Left ventricle myocardium inferior (tissue), 1 donor: Measurements from ENCODE around the gene GTF2A2. TPM values are rescaled to one million over a fixed set of nuclear protein-coding genes. Genes with fewer than 3 reads are reported as not detected.
"Not testable (repeated sequence)": the region's sequence is repeated elsewhere in the genome, so short reads cannot be mapped to it uniquely, and the experiment has no call there.

ENCODE experiments used
- DNase-seq: peaks from one replicate; pipeline ENCODE4 v3.0.0-alpha.2; 2020
- H3K27ac ChIP-seq: fragments of 200-600 bp; replicated peaks from 2 replicates; pipeline ENCODE4 v1.8.0; 2021
- H3K27me3 ChIP-seq: fragments of 200-600 bp; 2 replicates; pipeline ENCODE4 v1.8.0; 2021; ENCODE audit warnings: low read depth
- H3K36me3 ChIP-seq: fragments of 200-600 bp; 2 replicates; pipeline ENCODE4 v1.8.0; 2021
- H3K4me1 ChIP-seq: fragments of 200-600 bp; 2 replicates; pipeline ENCODE4 v1.8.0; 2021
- H3K4me3 ChIP-seq: fragments of 200-600 bp; 2 replicates; pipeline ENCODE4 v1.8.0; 2021; ENCODE audit warnings: mild to moderate bottlenecking, moderate library complexity
- H3K9me3 ChIP-seq: fragments of 200-600 bp; replicated peaks from 2 replicates; pipeline ENCODE4 v1.8.0; 2021
- intact Hi-C: fragments of 100-400 bp; cut with micrococcal nuclease; formaldehyde crosslinking; loops from one replicate; pipeline ENCODE4 v1.11.0; 2022
- total RNA-seq: library from RNA; stranded (reverse); fragmentation: NEBNext Ultra II Directional; extraction: Animal tissue kit (Norgen Biotek cat#: 25700); gene quantifications from one replicate; pipeline ENCODE4 v1.2.1, GENCODE V29; 2021
- TF ChIP-seq, protein P1 (sequence below): fragments of 200-600 bp; IDR thresholded peaks from 2 replicates; pipeline ENCODE4 v1.8.0; 2021; ENCODE audit warnings: antibody characterized with exemption, mild to moderate bottlenecking, borderline replicate concordance
- donor health status: DM: no; HTN: yes; CAD: no; lungs with severe emphysema.

Gene GTF2A2
- total RNA-seq, 1 donor from 2014 or later, result 126 TPM

DNA sequence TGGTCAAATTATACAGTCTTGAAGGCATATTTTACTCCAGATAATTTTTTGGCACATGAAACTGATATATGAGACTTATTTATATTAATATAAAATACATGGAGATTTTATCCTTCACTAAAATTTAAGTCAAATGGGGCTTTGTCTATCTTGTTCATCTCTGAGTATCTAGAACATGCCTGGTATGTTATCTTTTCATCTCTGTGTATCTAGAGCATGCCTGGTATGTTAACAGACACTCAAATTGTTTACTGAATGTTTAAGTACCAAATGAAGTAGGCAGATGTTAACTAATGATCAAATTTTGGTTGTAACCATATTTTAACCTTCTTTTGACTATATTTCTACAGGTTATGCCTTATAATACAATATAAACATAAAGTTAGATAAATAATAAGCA, 7.7 kb downstream of the GTF2A2 start:
- Histone ChIP-seq H3K27ac (no peak overlapping the region), H3K9me3 (peaks cover 9% of the 10 kb centered on the region), H3K27me3 (no peaks in the 10 kb centered on the region), H3K4me1 (peaks cover 37% of the 10 kb centered on the region), H3K4me3 (no peak overlapping the region), H3K36me3 (peaks cover 72% of the 10 kb centered on the region)
- DNase-seq, result no peak
- TF ChIP-seq, protein P1, sequence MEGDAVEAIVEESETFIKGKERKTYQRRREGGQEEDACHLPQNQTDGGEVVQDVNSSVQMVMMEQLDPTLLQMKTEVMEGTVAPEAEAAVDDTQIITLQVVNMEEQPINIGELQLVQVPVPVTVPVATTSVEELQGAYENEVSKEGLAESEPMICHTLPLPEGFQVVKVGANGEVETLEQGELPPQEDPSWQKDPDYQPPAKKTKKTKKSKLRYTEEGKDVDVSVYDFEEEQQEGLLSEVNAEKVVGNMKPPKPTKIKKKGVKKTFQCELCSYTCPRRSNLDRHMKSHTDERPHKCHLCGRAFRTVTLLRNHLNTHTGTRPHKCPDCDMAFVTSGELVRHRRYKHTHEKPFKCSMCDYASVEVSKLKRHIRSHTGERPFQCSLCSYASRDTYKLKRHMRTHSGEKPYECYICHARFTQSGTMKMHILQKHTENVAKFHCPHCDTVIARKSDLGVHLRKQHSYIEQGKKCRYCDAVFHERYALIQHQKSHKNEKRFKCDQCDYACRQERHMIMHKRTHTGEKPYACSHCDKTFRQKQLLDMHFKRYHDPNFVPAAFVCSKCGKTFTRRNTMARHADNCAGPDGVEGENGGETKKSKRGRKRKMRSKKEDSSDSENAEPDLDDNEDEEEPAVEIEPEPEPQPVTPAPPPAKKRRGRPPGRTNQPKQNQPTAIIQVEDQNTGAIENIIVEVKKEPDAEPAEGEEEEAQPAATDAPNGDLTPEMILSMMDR, result no peak
- intact Hi-C loops, result no loop called here

DNA sequence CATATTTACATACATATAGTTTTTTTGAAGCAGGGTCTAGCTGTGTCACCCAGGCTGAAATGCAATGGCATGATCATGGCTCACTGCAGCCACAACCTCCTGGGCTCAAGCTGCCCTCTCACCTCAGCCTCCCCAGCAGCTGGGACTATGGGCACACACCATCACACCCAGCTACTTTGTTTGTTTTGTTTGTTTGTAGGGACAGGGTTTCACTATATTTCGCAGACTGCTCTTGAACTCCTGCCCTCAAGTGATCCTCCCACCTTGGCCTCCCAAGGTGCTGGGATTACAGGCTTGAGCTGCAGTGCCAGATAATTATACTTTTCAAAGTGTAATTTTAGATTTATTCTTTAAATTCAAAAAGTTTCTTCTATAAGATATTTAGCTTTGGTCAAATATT, 10.2 kb downstream of the GTF2A2 start:
- H3K4me1 ChIP-seq, result peaks cover 19% of the 10 kb centered on the region
- TF ChIP-seq, protein P1, result no peak
- H3K9me3 ChIP-seq, result peaks cover 4% of the 10 kb centered on the region
- H3K4me3 ChIP-seq, result no peak overlapping the region
- no peak overlapping the region for H3K27ac ChIP-seq
- peaks cover 74% of the 10 kb centered on the region for H3K36me3 ChIP-seq
- no peak for DNase-seq
- intact Hi-C loops, result no loop called here
- H3K27me3 ChIP-seq, result no peaks in the 10 kb centered on the region

GRCh38 chr15:59646277-59646676, 11.0 kb downstream of the GTF2A2 start:
- H3K27ac ChIP-seq, result no peak overlapping the region
- H3K9me3 ChIP-seq, result no peaks in the 10 kb centered on the region
- no peak overlapping the region for H3K4me3 ChIP-seq
- intact Hi-C loops, result no loop called here
- peaks cover 71% of the 10 kb centered on the region for H3K36me3 ChIP-seq
- no peak for DNase-seq
- H3K4me1 ChIP-seq, result peaks cover 19% of the 10 kb centered on the region
- TF ChIP-seq, protein P1, result no peak
- no peaks in the 10 kb centered on the region for H3K27me3 ChIP-seq

DNA sequence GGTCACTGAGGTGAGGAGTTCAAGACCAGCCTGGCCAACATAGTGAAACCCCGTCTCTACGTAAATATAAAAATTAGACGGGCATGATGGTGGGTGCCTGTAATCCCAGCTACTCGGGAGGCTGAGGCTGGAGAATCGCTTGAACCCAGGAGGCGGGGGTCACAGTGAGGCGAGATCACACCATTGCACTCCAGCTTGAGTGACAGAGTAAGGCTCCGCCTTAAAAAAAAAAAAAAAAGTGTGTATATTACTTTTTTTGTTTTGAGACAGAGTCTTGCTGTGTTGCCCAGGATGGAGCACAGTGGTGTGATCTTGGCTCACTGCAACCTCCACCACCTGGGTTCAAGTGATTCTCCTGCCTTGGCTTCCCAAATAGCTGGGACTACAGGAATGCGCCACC, 11.5 kb downstream of the GTF2A2 start:
- H3K9me3 ChIP-seq, intact Hi-C loops, H3K27me3 ChIP-seq, DNase-seq, H3K27ac ChIP-seq, H3K4me3 ChIP-seq: not testable (repeated sequence)
- peaks cover 19% of the 10 kb centered on the region for H3K4me1 ChIP-seq
- peaks cover 69% of the 10 kb centered on the region for H3K36me3 ChIP-seq

- H3K36me3 ChIP-seq, result peaks cover 62% of the 10 kb centered on the region
- no peak overlapping the region for H3K4me3 ChIP-seq
- H3K4me1 ChIP-seq, result peaks cover 8% of the 10 kb centered on the region
- intact Hi-C loops, result no loop called here
- no peaks in the 10 kb centered on the region for H3K9me3 ChIP-seq
- H3K27ac ChIP-seq, result no peak overlapping the region
- TF ChIP-seq, protein P1, result no peak
- no peaks in the 10 kb centered on the region for H3K27me3 ChIP-seq
- DNase-seq, result no peak
These were observed 12.6 kb downstream of the GTF2A2 start for GRCh38 chr15:59644756-59645155.

DNA sequence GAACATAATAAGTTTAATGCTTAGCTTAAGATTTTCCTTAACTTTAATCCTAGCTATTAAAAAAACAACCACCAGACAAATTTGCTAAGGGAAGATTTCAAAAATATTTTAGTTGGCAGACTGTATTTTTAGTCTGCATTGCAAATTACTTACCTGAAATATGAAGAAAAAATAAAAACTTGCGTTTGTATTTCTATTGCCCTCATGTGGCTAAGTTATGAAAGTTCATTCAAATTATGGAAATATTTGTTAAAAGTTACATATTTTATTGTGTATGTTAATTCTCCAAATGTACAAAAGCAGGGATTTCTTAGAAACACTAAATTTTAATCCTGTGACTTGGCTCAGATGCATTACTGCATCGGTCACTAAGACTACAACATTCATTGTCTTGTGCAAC, 15.0 kb downstream of the GTF2A2 start:
- no peaks in the 10 kb centered on the region for H3K27me3 ChIP-seq
- TF ChIP-seq, protein P1, result no peak
- H3K9me3 ChIP-seq, result no peaks in the 10 kb centered on the region
- intact Hi-C loops, result no loop called here
- peaks cover 67% of the 10 kb centered on the region for H3K36me3 ChIP-seq
- H3K27ac ChIP-seq, result no peak overlapping the region
- H3K4me3 ChIP-seq, result no peak overlapping the region
- H3K4me1 ChIP-seq, result no peaks in the 10 kb centered on the region
- no peak for DNase-seq

DNA sequence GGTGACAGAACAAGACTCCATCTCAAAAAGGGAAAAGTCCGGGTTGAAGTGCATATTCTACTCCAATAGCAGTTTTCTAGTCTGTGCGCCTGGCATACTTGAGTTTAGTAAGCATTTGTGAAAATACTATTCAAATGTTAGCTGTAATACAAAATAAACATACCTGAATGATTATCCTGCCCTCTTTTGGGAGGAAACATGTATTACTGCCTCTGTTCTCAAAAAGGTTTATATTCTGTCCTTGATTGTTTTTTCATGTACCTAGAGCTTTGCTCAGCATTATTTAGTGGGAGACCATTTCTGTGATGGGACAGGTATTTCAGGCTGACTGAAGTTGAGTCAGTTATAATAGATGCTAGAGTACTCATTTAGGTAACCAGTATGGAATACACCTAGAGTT, 19.8 kb downstream of the GTF2A2 start:
- intact Hi-C loops, H3K27ac ChIP-seq, H3K27me3 ChIP-seq, DNase-seq, H3K9me3 ChIP-seq, H3K4me3 ChIP-seq, H3K4me1 ChIP-seq: not testable (repeated sequence)
- H3K36me3 ChIP-seq, result peaks cover 44% of the 10 kb centered on the region
